HG03045 (cell line): ENCODE data around the gene PRMT3.
"Not testable (repeated sequence)": the region's sequence is repeated elsewhere in the genome, so short reads cannot be mapped to it uniquely, and the experiment has no call there.

Experiments used
- ATAC-seq: cut with Tn5 transposase; IDR thresholded peaks from one replicate; pipeline ENCODE4 v1.9.1; 2021; ENCODE audit warnings: mild to moderate bottlenecking, moderate library complexity; ENCODE audit not compliant: unreplicated experiment

Gene PRMT3

DNA sequence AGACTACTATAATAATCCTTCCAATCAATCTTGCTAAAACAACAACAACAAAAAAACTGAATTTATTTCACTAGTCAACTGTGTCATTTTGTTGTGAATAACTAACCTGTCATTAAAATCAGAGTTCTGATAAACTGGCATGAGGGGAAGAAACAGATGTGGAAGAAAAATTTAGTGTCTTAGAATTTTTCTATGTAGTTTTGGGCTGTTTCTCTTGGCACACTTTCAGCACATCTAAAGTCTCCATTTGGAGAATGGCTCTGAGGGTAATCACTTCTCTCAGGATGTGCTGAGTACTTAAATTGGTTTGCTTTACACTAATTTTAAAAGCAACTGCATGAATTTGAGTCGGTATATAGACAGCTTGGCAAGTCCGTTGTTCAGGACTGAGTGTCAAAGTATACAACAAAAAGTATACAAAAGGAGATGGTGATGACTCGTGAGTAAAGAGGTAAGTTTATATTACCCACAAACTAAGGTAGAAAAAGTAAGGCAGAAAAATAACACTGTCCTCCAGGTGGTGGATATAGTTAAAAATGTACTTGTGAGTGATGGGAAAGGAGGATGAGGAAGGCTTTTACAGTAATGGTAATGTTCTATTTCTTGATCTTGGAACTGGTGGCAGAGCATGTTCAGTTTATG is 13.8 kb upstream of the PRMT3 start:
- ATAC-seq = no peak

DNA sequence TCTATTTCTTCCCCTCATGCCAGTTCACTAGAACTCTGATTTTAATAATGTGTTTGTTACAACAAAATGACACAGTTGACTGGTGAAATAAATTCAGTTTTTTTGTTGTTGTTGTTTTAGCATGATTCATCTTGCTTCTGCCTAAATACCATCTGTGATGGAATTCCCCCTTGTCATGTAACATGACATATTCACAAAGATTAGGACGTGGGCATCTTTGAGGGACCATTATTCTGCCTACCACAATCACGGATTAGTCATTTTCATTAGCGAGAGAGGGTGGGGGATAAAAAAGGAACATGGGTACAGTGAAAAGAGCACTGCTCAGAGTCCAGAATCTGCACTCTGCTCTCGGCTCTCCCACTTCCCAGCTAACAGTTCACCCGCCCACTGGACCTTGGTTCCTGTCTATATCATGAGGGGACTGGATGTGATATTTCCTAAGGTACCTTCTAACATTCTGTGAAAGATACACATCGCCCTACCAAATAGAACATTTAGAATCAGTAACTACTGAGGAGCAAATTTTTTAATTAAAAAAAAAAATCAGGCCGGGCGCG is 12.7 kb upstream of the PRMT3 start:
- no peak for ATAC-seq

- ATAC-seq = no peak
Observed at GRCh38 chr11:20376162-20376730, 11.3 kb upstream of the PRMT3 start.

GRCh38 chr11:20385996-20386395 is 1.5 kb upstream of the PRMT3 start:
- not testable (repeated sequence) for ATAC-seq

DNA sequence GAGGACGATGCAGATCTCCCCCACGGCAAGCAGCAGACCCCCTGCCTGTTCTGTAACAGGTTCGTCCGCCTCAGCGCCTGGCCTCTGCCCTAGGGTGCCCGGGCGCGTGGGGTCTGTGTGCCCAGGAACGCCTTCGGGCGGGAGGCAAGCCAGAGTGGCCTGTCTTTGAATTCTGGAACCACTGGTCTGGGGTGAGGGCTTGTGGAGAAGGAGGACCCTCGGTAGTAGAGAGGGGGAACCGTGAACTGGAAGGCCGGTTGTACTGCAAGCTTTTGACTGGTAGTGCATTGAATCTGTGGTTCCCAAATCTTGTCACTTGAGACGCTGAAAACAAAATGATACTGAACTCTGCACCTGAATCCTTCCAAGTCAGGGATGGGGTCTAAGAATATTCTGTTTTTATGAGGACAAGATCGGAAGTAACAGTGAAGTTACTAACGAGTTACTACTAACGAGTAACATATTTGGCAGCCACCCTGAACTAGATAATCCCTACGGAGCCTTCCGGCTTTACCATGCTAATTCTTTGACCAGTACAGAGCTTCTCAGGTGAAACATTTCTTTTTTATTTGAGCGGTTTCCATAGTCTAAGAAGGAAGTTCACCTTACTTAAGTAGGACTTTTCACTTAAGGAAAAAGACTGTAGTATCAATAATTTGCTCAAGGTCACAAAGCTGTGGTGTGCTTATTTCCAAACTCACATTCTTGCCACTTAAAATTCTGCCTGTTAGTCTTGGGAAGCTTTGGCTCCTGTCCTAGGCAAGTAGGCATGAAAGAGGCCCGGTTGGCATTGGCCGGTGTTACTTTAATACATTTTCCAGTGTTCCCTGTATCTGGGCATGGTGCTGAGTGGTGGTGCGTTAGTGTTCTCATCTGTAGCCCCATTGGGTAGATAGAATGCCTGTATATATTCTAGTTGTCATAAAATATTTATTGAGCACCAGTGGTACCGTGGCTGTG is 860 bp downstream of the PRMT3 start:
- peak; percentile 26 for ATAC-seq

GRCh38 chr11:20397281-20397680 is 9.8 kb downstream of the PRMT3 start:
- peak; percentile 77 for ATAC-seq

DNA sequence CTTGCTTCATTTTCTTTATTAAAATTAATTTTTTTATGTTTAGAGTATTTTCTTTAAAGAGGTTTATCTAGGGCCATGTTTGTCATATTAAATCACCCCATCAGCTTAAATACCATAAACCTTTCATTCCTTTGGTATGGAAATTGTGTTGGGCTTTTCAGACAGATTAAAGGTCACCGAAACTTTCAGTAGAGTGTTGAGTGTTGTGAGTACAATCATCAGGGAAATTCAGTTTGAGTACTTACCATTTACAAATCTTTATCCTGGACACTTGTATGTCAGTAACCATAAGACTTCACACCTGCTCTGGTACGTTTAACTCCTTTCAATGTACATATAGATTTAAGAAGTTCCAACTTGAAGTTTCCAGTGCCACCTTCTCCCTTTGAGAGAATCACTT is 12.0 kb downstream of the PRMT3 start:
- ATAC-seq = no peak

DNA sequence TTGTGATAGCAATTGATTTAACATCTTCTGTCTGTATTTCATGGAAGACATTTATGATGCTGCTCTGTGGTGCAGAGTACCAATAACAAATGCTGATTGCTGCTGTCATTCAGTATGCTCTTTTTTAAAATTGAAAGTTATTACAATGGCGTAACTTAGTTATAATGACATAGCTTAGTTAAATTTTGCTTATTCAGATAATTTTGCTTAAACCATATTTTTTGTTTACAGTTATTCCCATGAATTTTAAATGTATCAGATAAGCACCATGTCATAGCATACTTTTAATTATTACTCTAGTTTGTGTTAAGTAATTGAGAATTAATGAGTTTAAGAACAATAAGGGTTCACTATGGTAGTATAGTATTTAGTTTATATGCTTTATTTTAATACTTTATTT is 15.5 kb downstream of the PRMT3 start:
- ATAC-seq = no peak

GRCh38 chr11:20406484-20406883 is 19.0 kb downstream of the PRMT3 start:
- no peak for ATAC-seq

GRCh38 chr11:20407344-20407743 is 19.8 kb downstream of the PRMT3 start:
- no peak for ATAC-seq

DNA sequence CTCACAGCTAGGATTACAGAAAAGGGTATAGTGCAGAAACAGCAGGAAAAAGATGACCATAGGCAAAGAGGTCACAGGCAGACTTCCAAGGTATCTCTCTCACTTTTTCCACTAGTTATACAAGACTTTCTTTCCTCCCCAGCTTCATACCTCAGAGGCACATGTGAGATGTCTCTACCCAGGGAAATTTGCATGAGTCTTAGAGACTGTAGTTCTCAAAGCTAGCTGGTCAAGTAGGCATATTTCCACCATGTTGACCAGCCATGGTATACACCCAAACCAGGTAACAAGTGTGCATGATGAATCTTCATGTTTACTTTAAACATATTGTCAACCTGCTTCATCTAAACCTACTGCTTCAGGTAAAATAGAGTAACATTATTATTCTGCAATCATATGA is 27.9 kb downstream of the PRMT3 start:
- no peak for ATAC-seq

DNA sequence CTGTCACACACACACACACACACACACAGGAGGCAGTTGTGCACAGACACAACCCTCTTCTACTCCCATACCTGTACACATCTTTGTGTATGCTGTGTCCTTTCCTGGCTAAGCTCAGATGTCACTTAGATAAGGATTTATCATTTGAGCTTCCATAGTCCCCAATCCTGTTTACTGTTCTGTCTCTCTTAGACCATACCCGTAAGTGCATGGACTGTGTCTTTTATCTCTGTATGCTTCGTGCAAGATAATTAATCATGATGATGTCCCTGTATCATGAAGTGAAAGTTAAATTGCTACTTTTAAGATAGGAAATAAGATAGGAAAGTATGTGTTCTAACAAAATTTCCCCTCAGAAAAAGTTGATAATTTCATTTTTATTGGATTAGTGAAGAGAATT is 30.3 kb downstream of the PRMT3 start:
- ATAC-seq = no peak

GRCh38 chr11:20421946-20422345 is 34.4 kb downstream of the PRMT3 start:
- no peak for ATAC-seq

GRCh38 chr11:20429216-20429615 is 41.7 kb downstream of the PRMT3 start:
- ATAC-seq = no peak

DNA sequence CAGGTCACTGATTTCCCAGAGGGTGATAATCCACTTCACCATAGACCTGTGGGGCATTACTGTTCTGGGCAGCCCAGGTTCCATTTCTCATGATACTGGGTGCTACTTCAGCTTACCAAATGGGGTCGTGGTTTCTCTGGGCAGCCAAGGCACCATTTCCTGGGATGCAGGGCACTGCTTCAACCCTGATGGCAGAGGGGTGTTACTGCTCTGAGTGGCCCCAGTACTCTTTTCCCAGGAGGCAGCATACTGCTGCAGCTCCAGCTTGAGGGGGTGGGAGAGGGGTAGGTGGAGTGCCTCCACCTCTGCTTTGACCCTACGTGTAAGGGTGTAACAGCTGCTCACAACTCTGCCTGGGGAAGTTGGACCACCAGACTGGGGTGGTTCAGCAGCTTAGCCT is 51.1 kb downstream of the PRMT3 start:
- ATAC-seq = no peak

- ATAC-seq = no peak
Observed at GRCh38 chr11:20443596-20443995, 56.1 kb downstream of the PRMT3 start.

GRCh38 chr11:20444535-20444934 is 57.0 kb downstream of the PRMT3 start:
- no peak for ATAC-seq

- ATAC-seq = no peak
Observed at GRCh38 chr11:20448834-20449233, 61.3 kb downstream of the PRMT3 start.

GRCh38 chr11:20450829-20451228 is 63.3 kb downstream of the PRMT3 start:
- no peak for ATAC-seq

- ATAC-seq = no peak
Observed at GRCh38 chr11:20451568-20451967, 64.1 kb downstream of the PRMT3 start.

DNA sequence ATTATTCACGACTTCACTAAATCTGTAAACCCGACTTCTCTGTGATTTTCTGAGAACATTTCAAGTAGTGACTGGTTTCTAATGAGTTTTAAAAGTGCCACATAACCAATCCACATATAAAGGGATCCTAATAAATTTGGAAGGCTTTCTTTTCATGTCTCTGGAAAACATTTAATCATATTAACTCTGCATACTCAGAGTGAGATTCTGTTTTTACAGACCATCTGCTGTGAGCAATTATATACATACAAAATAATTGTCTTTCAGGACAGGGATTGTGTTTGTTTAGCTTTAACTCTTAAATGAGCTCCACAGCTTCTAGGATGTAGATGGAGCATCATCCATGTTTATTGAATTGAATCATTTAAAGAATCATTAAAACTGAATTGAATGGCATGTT is 65.1 kb downstream of the PRMT3 start:
- ATAC-seq = no peak
